Esophagus squamous epithelium (tissue), 5 donors: ENCODE measurements around the gene FCHSD2. TPM values are rescaled to one million over a fixed set of nuclear protein-coding genes. Genes with fewer than 3 reads are reported as not detected.

Experiments used
- DNase-seq: peaks from one replicate; lab custom pipeline; 2025; lab: John Stamatoyannopoulos, UW
- H3K27ac ChIP-seq, 4 donors: fragments of 200-600 bp; sonication (generic); one replicate each; pipeline ENCODE4 v1.5.1; 2016 to 2019; ENCODE audit warnings: mild to moderate bottlenecking in 1 of 4
- H3K27me3 ChIP-seq, 4 donors: fragments of 200-600 bp; sonication (generic); 1 replicate in 3 of 4; 2 replicates in 1 of 4; pipeline versions ENCODE4 v1.5.1 to v1.6.0; 2017 to 2021; ENCODE audit warnings: antibody characterized with exemption in 1 of 4
- H3K36me3 ChIP-seq, 3 donors: fragments of 200-600 bp; sonication (generic); one replicate each; pipeline ENCODE4 v1.5.1; 2016 to 2019
- H3K4me1 ChIP-seq, 3 donors: fragments of 200-600 bp; sonication (generic); one replicate each; pipeline ENCODE4 v1.5.1; 2017 to 2019
- H3K4me3 ChIP-seq, 4 donors: fragments of 200-600 bp; sonication (generic); 1 replicate in 3 of 4; 2 replicates in 1 of 4; pipeline ENCODE4 v1.5.1; 2016 to 2019; ENCODE audit warnings: mild to moderate bottlenecking in 2 of 4, moderate library complexity in 1 of 4
- H3K9me3 ChIP-seq, 3 donors: fragments of 200-600 bp; sonication (generic); one replicate each; pipeline ENCODE4 v1.5.1; 2016 to 2019
- CTCF ChIP-seq, 6 experiments: fragments of 450-650 bp in 4 of 6; fragments of 200-600 bp in 2 of 6; sonication (generic) in 2 of 6; IDR thresholded peaks; one replicate each; pipeline ENCODE4 v1.5.1; 2016 to 2019; ENCODE audit warnings: antibody characterized with exemption in 6 of 6, mild to moderate bottlenecking in 4 of 6, moderate library complexity in 4 of 6
- POLR2A ChIP-seq, 4 donors: fragments of 450-650 bp; IDR thresholded peaks; one replicate each; pipeline ENCODE4 v1.6.1; 2017; ENCODE audit warnings: antibody characterized with exemption in 4 of 4, mild to moderate bottlenecking in 4 of 4, moderate library complexity in 3 of 4
- WGBS, 2 donors: methylation state at CpG; one replicate each; pipeline ENCODE4 v1.1.5; 2018; 5-methylcytosine and 5-hydroxymethylcytosine counted together
- intact Hi-C: fragments of 100-400 bp; cut with DNase I; formaldehyde crosslinking; loops from one replicate; pipeline ENCODE4 v1.15.0; 2022
- total RNA-seq, 4 donors: library from RNA; depleted of rRNA; stranded (reverse); fragments of >200 nt; gene quantifications; one replicate each; pipeline ENCODE4 v1.1.0, GENCODE V29; 2016
- donor health status: DM: yes; HTN: yes; CAD: no.

The FCHSD2 gene
- total RNA-seq, 4 donors from 2014 or later, result 4.1 to 12.8 (median 6.8) TPM

GRCh38 chr11:73145986-73146575 is 4.0 kb upstream of the FCHSD2 start:
- no peak for TF ChIP-seq CTCF (IDR thresholded peaks at IDR 0.05)
- TF ChIP-seq POLR2A (IDR thresholded peaks at IDR 0.05), result no peak
- DNase-seq, result no peak
- Histone ChIP-seq H3K36me3 (no peaks in the 10 kb centered on the region), H3K27ac (no peak overlapping the region), H3K9me3 (no peaks in the 10 kb centered on the region), H3K4me3 (no peak overlapping the region), H3K27me3 (no peaks in the 10 kb centered on the region), H3K4me1 (peaks cover 11 to 45% (median 21%) of the 10 kb centered on the region in 3 donors)
- 91 to 100% methylated on average over 4 to 6 of the region's 6 CpGs for whole genome bisulfite sequencing, 2 donors
- intact Hi-C loops, result no loop called here

- no peaks in the 10 kb centered on the region for H3K36me3 ChIP-seq
- H3K9me3 ChIP-seq, result no peaks in the 10 kb centered on the region
- H3K4me3 ChIP-seq, result peak overlapping the region; percentile 61 to 98 (median 90)
- H3K27ac ChIP-seq, result peak overlapping the region; percentile 90 to 99 (median 94)
- 17 to 22% methylated on average over 11 to 13 of the region's 13 CpGs for WGBS, 2 donors
- H3K4me1 ChIP-seq, result peaks cover 11 to 61% (median 23%) of the 10 kb centered on the region in 3 donors
- intact Hi-C loops, result no loop called here
- no peaks in the 10 kb centered on the region for H3K27me3 ChIP-seq
- no peak for TF ChIP-seq POLR2A (IDR thresholded peaks at IDR 0.05)
- TF ChIP-seq CTCF (IDR thresholded peaks at IDR 0.05), result no peak
- no peak for DNase-seq
These were observed 1.2 kb upstream of the FCHSD2 start for GRCh38 chr11:73143126-73143838.

- TF ChIP-seq CTCF (IDR thresholded peaks at IDR 0.05), result no peak
- peak in 1 of 4 donors; percentile 41 for TF ChIP-seq POLR2A (IDR thresholded peaks at IDR 0.05)
- peak overlapping the region; percentile 90 to 99 (median 94) for H3K27ac ChIP-seq
- H3K4me3 ChIP-seq, result peak overlapping the region; percentile 61 to 98 (median 90)
- H3K4me1 ChIP-seq, result peaks cover 6 to 62% (median 14%) of the 10 kb centered on the region in 3 donors
- no peaks in the 10 kb centered on the region for H3K27me3 ChIP-seq
- no peak for DNase-seq
- no peaks in the 10 kb centered on the region for H3K36me3 ChIP-seq
- H3K9me3 ChIP-seq, result no peaks in the 10 kb centered on the region
- intact Hi-C loops, result no loop called here
- WGBS, 2 donors, result 0 to 2% methylated on average over 11 to 22 of the region's 71 CpGs
These were observed 600 bp downstream of the FCHSD2 start for GRCh38 chr11:73141309-73142127.

- no peaks in the 10 kb centered on the region for H3K27me3 ChIP-seq
- no peaks in the 10 kb centered on the region for H3K9me3 ChIP-seq
- intact Hi-C loops, result no loop called here
- TF ChIP-seq CTCF (IDR thresholded peaks at IDR 0.05) (no peak), POLR2A (IDR thresholded peaks at IDR 0.05) (peak in 1 of 4 donors; percentile 14)
- H3K27ac ChIP-seq, result peak overlapping the region; percentile 90 to 99 (median 94)
- no peaks in the 10 kb centered on the region for H3K36me3 ChIP-seq
- DNase-seq, result no peak
- WGBS, 2 donors, result 1 to 8% methylated on average over 2 to 14 of the region's 17 CpGs
- H3K4me3 ChIP-seq, result peak overlapping the region; percentile 61 to 98 (median 90)
- peaks cover 6 to 68% (median 14%) of the 10 kb centered on the region in 3 donors for H3K4me1 ChIP-seq
These were observed 1.1 kb downstream of the FCHSD2 start for GRCh38 chr11:73141031-73141308.
